Suprapubic skin (tissue), 4 donors: ENCODE data around the gene CNP.

Experiments
- EP300 ChIP-seq: sonication (generic); formaldehyde crosslinking; IDR thresholded peaks from one replicate; pipeline ENCODE4 v1.6.1; 2017; ENCODE audit warnings: antibody characterized with exemption
- POLR2A ChIP-seq, 2 donors: fragments of 450-650 bp; IDR thresholded peaks; one replicate each; pipeline ENCODE4 v1.6.1; 2017; ENCODE audit warnings: antibody characterized with exemption in 2 of 2, mild to moderate bottlenecking in 2 of 2, moderate library complexity in 2 of 2
- POLR2AphosphoS5 ChIP-seq, 3 donors: sonication (generic); formaldehyde crosslinking; IDR thresholded peaks; one replicate each; pipeline ENCODE4 v1.6.1; 2017; ENCODE audit warnings: antibody characterized with exemption in 3 of 3
- TF ChIP-seq, protein P1 (sequence below), 2 donors: fragments of 200-600 bp in 1 of 2; fragments of 450-650 bp in 1 of 2; sonication (generic) in 1 of 2; IDR thresholded peaks; one replicate each; pipeline ENCODE4 v1.5.1; 2016 to 2019; ENCODE audit warnings: antibody characterized with exemption in 2 of 2, mild to moderate bottlenecking in 1 of 2, moderate library complexity in 1 of 2

DNA sequence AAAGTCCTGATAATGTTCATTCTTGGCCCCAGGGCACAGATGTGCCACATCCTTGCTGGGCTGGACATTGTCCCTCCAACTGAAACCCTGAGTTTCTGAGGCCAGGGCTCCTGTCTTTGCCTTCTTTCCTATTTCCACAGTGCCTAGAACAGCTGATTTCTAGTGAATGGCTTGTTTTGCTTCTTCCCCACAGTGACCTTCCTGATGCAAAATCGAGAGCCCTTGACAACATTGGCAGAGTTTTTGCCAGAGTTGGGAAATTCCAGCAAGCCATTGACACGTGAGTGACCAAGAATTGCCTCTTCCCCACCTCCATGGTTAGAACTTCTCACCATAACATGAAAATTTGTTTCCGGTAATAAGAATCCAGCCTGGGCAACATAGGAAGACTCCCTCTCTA is 21.7 kb upstream of the CNP start:
- TF ChIP-seq, protein P1, sequence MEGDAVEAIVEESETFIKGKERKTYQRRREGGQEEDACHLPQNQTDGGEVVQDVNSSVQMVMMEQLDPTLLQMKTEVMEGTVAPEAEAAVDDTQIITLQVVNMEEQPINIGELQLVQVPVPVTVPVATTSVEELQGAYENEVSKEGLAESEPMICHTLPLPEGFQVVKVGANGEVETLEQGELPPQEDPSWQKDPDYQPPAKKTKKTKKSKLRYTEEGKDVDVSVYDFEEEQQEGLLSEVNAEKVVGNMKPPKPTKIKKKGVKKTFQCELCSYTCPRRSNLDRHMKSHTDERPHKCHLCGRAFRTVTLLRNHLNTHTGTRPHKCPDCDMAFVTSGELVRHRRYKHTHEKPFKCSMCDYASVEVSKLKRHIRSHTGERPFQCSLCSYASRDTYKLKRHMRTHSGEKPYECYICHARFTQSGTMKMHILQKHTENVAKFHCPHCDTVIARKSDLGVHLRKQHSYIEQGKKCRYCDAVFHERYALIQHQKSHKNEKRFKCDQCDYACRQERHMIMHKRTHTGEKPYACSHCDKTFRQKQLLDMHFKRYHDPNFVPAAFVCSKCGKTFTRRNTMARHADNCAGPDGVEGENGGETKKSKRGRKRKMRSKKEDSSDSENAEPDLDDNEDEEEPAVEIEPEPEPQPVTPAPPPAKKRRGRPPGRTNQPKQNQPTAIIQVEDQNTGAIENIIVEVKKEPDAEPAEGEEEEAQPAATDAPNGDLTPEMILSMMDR (IDR thresholded peaks at IDR 0.05) = no peak
- TF ChIP-seq POLR2AphosphoS5 (IDR thresholded peaks at IDR 0.05) (no peak), POLR2A (IDR thresholded peaks at IDR 0.05) (no peak), EP300 (no peak)
